Renal cortex interstitium (tissue), 11 donors: ENCODE results near the gene MRFAP1. TPM values are rescaled to one million over a fixed set of nuclear protein-coding genes. Genes with fewer than 3 reads are reported as not detected.

Experiments used
- DNase-seq, 11 donors: peaks; one replicate each; pipeline ENCODE4 v3.0.0-alpha.2; 2013; ENCODE audit warnings: low read depth in 9 of 11, low spot score in 4 of 11; ENCODE audit errors: extremely low read depth in 1 of 11
- polyA plus RNA-seq, 3 donors: library from polyadenylated mRNA; unstranded; fragments of 120-200 nt; gene quantifications; one replicate each; pipeline ENCODE4 v1.2.1, GENCODE V29; 2013; ENCODE audit not compliant: insufficient read length in 3 of 3

Gene MRFAP1
- polyA plus RNA-seq, 3 donors, result 389 to 459 (median 458) TPM

GRCh38 chr4:6605114-6605513, 35.4 kb upstream of the MRFAP1 start:
- no peak for DNase-seq

- DNase-seq, result no peak
Measured at GRCh38 chr4:6605605-6606004, 34.9 kb upstream of the MRFAP1 start.

GRCh38 chr4:6606465-6607235, 33.8 kb upstream of the MRFAP1 start:
- DNase-seq, result no peak

GRCh38 chr4:6607368-6608055, 33.0 kb upstream of the MRFAP1 start:
- DNase-seq, result no peak

GRCh38 chr4:6608758-6609414, 31.6 kb upstream of the MRFAP1 start:
- peak in 1 of 11 donors; percentile 22 for DNase-seq

- no peak for DNase-seq
Measured at GRCh38 chr4:6609415-6610079, 30.9 kb upstream of the MRFAP1 start.

GRCh38 chr4:6610856-6611430, 29.5 kb upstream of the MRFAP1 start:
- DNase-seq, result no peak

GRCh38 chr4:6612961-6613675, 27.4 kb upstream of the MRFAP1 start:
- DNase-seq, result no peak

- DNase-seq, result no peak
Measured at GRCh38 chr4:6613676-6614651, 26.5 kb upstream of the MRFAP1 start.

GRCh38 chr4:6614701-6615230, 25.7 kb upstream of the MRFAP1 start:
- no peak for DNase-seq

GRCh38 chr4:6616087-6616995, 24.1 kb upstream of the MRFAP1 start:
- no peak for DNase-seq

- DNase-seq, result no peak
Measured at GRCh38 chr4:6617246-6617645, 23.2 kb upstream of the MRFAP1 start.

GRCh38 chr4:6618386-6619115, 21.9 kb upstream of the MRFAP1 start:
- no peak for DNase-seq

- DNase-seq, result no peak
Measured at GRCh38 chr4:6619116-6619465, 21.4 kb upstream of the MRFAP1 start.

- DNase-seq, result no peak
Measured at GRCh38 chr4:6619466-6620255, 20.8 kb upstream of the MRFAP1 start.
